ENCODE results near the gene KRTCAP2. TPM values are rescaled to one million over a fixed set of nuclear protein-coding genes. Genes with fewer than 3 reads are reported as not detected.

Gene KRTCAP2
- total RNA-seq, 2 donors from 2014 or later: 106 to 112 TPM

GRCh38 chr1:155127105-155127966, 45.8 kb downstream of the KRTCAP2 start, which contains the start of gene EFNA1:
Gene EFNA1 (plus strand): TSS chr1:155127876. CDS start chr1:155127978, 102 bp downstream.
- Histone ChIP-seq H3K9me3 (no peaks in the 10 kb centered on the region), H3K4me3 (peak within 1 kb of the TSS; percentile 80), H3K4me1 (ENCODE audit: control insufficient read depth in 1 of 2, low read depth in 2 of 2) (peaks cover 17 to 43% of the 10 kb centered on the region in 2 donors), H3K27me3 (replicated peaks; ENCODE audit: insufficient read depth) (no peaks in the 10 kb centered on the region), H3K27ac (peak within 1 kb of the TSS in 1 of 2 donors; percentile 37), H3K36me3 (no peaks in the 10 kb centered on the region)
- peak; percentile 16 for ATAC-seq (ENCODE audit: insufficient number of reproducible peaks, low FRiP score, low read depth)
- no peak for DNase-seq (ENCODE audit: low spot score)
- TF ChIP-seq CTCF (IDR thresholded peaks at IDR 0.05): no peak

DNA sequence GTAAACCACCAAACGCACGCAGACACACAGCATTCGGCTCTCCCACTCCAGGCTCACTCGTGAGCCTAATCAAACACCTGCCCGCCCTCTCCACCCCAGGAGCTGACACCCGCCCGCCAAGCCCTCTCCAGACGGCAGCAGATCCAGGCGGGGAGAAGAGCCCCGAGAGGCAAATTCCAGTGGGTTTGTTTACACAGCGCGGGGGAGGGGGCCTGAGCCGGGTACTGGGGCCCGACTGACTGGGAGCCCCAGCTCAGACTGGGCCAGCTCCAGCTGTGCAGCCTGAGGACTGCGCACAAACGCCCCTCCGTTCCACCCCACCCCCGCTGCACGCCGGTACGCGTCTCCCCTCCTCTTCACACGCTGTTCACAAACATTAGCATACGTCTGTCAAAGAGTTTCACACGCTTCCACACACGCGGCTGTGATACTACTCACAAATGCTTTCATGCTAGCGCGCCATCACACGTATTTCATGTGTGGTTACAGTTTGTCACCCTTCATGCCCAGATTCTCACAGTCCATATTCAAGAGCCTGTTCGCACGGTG, 46.5 kb downstream of the KRTCAP2 start:
- no peak for TF ChIP-seq CTCF (IDR thresholded peaks at IDR 0.05)
- Histone ChIP-seq H3K36me3 (no peaks in the 10 kb centered on the region), H3K4me1 (ENCODE audit: control insufficient read depth in 1 of 2, low read depth in 2 of 2) (peaks cover 17 to 43% of the 10 kb centered on the region in 2 donors), H3K9me3 (no peaks in the 10 kb centered on the region), H3K27ac (peak overlapping the region; percentile 28 to 37), H3K27me3 (replicated peaks; ENCODE audit: insufficient read depth) (no peaks in the 10 kb centered on the region), H3K4me3 (peak overlapping the region; percentile 80)
- DNase-seq (ENCODE audit: low spot score): no peak
- ATAC-seq (ENCODE audit: insufficient number of reproducible peaks, low FRiP score, low read depth): no peak

- no peak for TF ChIP-seq CTCF (IDR thresholded peaks at IDR 0.05)
- Histone ChIP-seq H3K9me3 (no peaks in the 10 kb centered on the region), H3K4me1 (ENCODE audit: control insufficient read depth in 1 of 2, low read depth in 2 of 2) (peaks cover 17 to 43% of the 10 kb centered on the region in 2 donors), H3K27ac (peak overlapping the region in 1 of 2 donors; percentile 28), H3K36me3 (no peaks in the 10 kb centered on the region), H3K27me3 (replicated peaks; ENCODE audit: insufficient read depth) (no peaks in the 10 kb centered on the region), H3K4me3 (peak overlapping the region; percentile 80)
- DNase-seq (ENCODE audit: low spot score) (no peak), ATAC-seq (ENCODE audit: insufficient number of reproducible peaks, low FRiP score, low read depth) (no peak)
These were observed 47.1 kb downstream of the KRTCAP2 start for GRCh38 chr1:155125946-155126555.

GRCh38 chr1:155125511-155125945, 47.6 kb downstream of the KRTCAP2 start:
- no peak overlapping the region for H3K27ac ChIP-seq
- ATAC-seq (ENCODE audit: insufficient number of reproducible peaks, low FRiP score, low read depth): no peak
- no peaks in the 10 kb centered on the region for H3K27me3 ChIP-seq (replicated peaks; ENCODE audit: insufficient read depth)
- no peaks in the 10 kb centered on the region for H3K36me3 ChIP-seq
- no peaks in the 10 kb centered on the region for H3K9me3 ChIP-seq
- peaks cover 17 to 43% of the 10 kb centered on the region in 2 donors for H3K4me1 ChIP-seq (ENCODE audit: control insufficient read depth in 1 of 2, low read depth in 2 of 2)
- no peak for DNase-seq (ENCODE audit: low spot score)
- no peak overlapping the region for H3K4me3 ChIP-seq
- no peak for TF ChIP-seq CTCF (IDR thresholded peaks at IDR 0.05)

All from thoracic aorta (tissue), 2 donors.